ENCODE results near the gene PAGR1.

Gene PAGR1

DNA sequence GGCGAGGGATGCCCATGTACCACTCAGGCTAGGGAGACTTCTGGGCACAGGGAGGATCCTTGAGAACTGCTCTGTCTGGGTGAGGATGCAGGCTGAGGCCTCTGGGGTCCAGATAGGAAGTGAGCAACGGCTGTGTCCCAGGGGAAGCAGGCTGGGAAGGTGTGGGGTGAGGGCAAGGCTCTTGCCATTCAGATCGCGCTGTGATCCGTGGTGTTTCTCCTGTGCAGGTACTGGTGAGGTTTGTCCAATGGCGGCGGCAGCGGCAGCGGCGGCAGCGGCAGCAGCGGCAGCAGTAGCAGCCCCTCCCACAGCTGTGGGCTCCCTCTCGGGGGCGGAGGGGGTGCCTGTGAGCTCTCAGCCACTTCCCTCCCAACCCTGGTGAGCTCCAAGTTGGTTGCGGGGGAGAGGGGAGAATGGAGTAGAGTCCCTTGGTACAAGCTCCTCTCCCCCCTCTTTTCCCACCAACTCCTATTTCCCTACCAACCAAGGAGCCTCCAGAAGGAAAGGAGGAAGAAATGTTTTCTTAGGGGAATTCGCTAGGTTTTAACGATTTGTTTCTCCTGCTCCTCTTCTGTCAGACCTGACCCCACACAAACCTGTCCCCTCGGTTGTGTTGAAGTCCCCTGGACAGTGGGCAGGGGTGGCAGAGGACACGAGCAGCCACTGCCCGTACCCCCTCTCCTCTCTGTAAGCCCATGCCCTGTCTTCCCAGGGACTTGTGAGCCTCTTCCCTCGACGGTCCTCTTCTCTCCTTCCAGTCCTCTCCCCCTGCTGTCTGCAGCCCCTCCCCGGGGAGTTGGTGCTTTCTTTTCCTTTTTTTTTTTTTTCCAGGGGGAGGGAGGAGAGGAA is 5.9 kb upstream of the PAGR1 start:
- TF ChIP-seq, protein P1, sequence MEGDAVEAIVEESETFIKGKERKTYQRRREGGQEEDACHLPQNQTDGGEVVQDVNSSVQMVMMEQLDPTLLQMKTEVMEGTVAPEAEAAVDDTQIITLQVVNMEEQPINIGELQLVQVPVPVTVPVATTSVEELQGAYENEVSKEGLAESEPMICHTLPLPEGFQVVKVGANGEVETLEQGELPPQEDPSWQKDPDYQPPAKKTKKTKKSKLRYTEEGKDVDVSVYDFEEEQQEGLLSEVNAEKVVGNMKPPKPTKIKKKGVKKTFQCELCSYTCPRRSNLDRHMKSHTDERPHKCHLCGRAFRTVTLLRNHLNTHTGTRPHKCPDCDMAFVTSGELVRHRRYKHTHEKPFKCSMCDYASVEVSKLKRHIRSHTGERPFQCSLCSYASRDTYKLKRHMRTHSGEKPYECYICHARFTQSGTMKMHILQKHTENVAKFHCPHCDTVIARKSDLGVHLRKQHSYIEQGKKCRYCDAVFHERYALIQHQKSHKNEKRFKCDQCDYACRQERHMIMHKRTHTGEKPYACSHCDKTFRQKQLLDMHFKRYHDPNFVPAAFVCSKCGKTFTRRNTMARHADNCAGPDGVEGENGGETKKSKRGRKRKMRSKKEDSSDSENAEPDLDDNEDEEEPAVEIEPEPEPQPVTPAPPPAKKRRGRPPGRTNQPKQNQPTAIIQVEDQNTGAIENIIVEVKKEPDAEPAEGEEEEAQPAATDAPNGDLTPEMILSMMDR (IDR thresholded peaks at IDR 0.05) = no peak

DNA sequence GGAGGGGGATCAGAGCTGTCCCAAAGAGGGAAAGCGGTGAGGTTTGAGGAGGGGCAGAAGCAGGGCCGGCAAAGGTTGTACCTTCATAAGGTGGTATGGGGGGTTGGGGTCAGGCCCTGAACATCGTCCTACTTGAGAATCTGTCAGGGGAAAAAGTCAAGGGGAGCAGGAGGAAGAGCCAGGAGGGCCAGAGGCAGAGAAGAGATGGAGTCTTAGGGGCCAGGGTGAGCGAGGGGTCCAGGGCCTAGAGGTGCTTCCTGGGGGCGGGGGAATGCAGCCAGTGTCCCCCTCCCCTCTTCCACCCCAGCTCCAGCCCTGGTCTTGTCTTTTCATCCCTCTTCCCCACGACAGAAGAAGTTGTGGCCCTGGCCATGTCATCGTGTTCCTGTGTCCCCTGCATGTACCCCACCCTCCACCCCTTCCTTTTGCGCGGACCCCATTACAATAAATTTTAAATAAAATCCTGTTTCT is 5.2 kb upstream of the PAGR1 start:
- TF ChIP-seq, protein P1 (IDR thresholded peaks at IDR 0.05) = no peak

DNA sequence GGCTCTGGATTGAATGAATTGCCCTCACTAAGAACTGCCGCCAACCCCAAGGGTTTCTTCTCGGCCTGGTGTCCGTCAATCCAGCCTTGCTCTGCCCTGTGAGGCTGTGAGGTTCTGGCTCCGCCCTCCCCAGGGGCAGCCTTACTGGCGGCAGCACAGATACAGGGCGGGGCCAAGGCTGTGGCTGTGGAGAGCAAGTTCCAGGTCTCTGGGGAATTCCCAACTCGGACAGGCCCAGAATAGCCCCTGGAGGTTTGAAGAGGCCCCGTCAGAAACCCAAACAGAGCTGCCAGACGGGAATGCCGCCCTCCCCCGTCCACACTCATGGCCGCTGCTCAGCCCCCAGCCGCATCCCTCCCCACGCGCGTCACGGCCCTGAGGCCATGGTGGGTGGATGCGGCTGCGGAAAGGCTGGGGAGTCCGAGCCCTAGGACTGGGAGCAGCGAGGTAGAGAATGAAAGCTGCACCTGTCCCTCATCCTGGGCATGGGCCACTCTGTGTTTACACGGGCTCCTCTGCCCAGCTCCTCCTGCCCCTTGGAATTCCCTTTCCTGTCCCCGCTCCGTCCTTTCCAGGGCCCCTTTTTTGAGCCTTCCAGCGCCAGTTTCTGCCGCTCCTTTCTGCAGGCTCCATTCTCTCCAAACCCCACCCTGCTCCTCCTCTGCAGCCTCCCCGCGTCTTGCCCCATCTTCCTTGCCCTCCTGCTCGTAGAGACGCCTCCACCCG is 4.6 kb upstream of the PAGR1 start:
- TF ChIP-seq, protein P1 (IDR thresholded peaks at IDR 0.05) = no peak

DNA sequence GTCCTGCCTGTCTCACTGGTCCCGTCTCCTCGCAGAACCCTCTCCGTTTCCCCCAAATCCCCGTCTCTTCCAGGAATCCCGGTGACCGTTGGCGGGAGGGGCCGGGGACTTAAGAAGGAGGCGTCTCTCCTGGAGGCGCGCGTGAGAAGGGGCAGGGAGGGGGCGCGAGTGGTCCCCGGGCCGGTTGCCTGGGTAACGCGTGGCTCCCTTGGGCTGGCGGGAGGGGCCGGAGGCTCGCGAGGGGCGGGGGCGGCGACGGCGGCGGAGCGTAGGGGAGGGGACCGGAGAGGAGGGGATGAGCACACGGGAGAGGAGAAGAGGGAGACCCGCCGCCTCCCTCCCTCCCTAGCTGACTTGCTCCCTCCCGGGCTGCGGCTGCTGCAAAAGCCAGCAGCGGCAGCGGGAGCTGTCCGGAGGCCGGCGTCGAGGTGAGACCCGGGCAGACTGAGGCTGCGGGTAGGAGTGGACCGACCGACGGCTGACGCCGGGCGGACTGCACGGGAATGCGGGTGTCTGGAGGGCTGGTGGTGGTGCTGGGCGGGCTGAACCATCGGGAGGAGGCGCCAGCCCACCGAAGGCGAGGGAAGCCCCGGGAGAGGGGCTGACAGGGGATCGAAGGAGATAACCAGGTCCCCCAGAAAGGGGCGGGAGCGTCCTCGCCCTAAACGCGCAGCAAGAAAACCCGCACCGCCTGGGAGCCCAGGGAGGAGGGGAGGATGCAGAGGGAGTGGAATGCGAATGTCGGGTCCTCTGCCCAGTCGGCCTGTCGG is 3.9 kb upstream of the PAGR1 start, which contains the start of gene PRRT2:
Gene PRRT2, plus strand, starts transcription at position 298 of the 770 bp plus-strand sequence. CDS start 862 bp downstream, outside the sequence.
- TF ChIP-seq, protein P1 (IDR thresholded peaks at IDR 0.05) = no peak

DNA sequence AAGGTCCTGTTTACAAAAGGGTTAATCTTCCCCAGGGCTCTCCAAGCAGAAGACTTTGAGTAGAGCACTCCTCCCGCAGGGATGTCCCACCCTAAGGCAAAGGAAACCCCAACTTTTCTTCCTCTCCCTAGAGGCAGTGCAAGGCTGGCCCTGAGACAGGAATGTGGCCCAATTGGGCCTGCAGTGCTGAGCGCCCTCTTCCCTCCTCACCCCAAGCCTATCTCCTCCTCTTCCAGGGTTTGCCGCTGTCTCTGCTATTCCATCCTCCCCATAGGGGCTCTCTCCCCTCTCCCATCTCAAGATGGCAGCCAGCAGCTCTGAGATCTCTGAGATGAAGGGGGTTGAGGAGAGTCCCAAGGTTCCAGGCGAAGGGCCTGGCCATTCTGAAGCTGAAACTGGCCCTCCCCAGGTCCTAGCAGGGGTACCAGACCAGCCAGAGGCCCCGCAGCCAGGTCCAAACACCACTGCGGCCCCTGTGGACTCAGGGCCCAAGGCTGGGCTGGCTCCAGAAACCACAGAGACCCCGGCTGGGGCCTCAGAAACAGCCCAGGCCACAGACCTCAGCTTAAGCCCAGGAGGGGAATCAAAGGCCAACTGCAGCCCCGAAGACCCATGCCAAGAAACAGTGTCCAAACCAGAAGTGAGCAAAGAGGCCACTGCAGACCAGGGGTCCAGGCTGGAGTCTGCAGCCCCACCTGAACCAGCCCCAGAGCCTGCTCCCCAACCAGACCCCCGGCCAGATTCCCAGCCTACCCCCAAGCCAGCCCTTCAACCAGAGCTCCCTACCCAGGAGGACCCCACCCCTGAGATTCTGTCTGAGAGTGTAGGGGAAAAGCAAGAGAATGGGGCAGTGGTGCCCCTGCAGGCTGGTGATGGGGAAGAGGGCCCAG is 3.0 kb upstream of the PAGR1 start:
- TF ChIP-seq, protein P1 (IDR thresholded peaks at IDR 0.05) = no peak

DNA sequence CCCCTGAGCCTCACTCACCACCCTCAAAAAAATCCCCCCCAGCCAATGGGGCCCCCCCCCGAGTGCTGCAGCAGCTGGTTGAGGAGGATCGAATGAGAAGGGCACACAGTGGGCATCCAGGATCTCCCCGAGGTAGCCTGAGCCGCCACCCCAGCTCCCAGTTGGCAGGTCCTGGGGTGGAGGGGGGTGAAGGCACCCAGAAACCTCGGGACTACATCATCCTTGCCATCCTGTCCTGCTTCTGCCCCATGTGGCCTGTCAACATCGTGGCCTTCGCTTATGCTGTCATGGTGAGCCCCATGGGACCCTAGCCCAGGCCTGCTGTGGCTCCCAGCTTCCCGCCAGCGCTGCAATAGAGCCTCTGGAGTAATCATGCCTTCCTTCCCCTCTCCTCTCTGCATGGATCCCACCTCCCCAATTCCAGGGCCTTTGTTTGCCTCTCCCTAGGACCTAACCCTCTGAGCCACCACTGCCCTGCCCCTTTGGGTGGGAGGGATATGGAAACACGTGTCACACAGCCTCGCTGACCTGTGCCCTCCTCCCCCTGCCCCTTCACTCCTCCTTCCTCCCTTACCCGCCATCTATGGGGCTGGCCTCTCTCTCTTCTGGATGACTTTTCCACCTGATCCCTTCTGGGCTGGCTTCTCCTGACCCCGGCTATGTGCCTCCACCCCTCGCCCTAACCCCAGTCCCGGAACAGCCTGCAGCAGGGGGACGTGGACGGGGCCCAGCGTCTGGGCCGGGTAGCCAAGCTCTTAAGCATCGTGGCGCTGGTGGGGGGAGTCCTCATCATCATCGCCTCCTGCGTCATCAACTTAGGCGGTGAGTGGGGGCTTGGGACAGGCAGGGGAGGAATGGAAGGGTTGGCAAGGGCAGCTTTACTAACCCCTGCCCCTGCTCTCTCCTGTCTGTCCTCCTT is 2.0 kb upstream of the PAGR1 start:
- TF ChIP-seq, protein P1 (IDR thresholded peaks at IDR 0.05) = no peak
